Breast epithelium (tissue), 4 donors: ENCODE results near the gene LEKR1. TPM values are rescaled to one million over a fixed set of nuclear protein-coding genes. Genes with fewer than 3 reads are reported as not detected.
"Not testable (repeated sequence)": the region's sequence is repeated elsewhere in the genome, so short reads cannot be mapped to it uniquely, and the experiment has no call there.

Source experiments
- DNase-seq, 2 donors: peaks; one replicate each; pipeline ENCODE4 v3.0.0-alpha.2; 2019; ENCODE audit warnings: low spot score in 2 of 2
- H3K27ac ChIP-seq, 2 donors: fragments of 200-600 bp; sonication (generic) in 1 of 2; one replicate each; pipeline ENCODE4 v1.5.1; 2016 to 2019; ENCODE audit warnings: mild to moderate bottlenecking in 1 of 2
- H3K27me3 ChIP-seq, 2 donors: fragments of 200-600 bp; sonication (generic) in 1 of 2; one replicate each; pipeline versions ENCODE4 v1.5.1 to v1.6.0; 2017 to 2019; ENCODE audit warnings: control low read depth in 1 of 2, mild to moderate bottlenecking in 1 of 2
- H3K36me3 ChIP-seq: fragments of 200-600 bp; one replicate; pipeline ENCODE4 v1.5.1; 2019
- H3K4me1 ChIP-seq, 2 donors: fragments of 200-600 bp; sonication (generic); one replicate each; pipeline ENCODE4 v1.5.1; 2016 to 2019; ENCODE audit warnings: control low read depth in 1 of 2
- H3K4me3 ChIP-seq, 3 donors: fragments of 200-600 bp; sonication (generic); 1 replicate in 2 of 3; 2 replicates in 1 of 3; pipeline ENCODE4 v1.5.1; 2016 to 2019; ENCODE audit warnings: mild to moderate bottlenecking in 3 of 3, moderate library complexity in 2 of 3
- H3K9me3 ChIP-seq, 2 donors: fragments of 200-600 bp; sonication (generic) in 1 of 2; one replicate each; pipeline ENCODE4 v1.5.1; 2016 to 2019; ENCODE audit warnings: control low read depth in 1 of 2
- CTCF ChIP-seq, 3 donors: fragments of 450-650 bp; IDR thresholded peaks; one replicate each; pipeline ENCODE4 v1.5.1; 2016 to 2017; ENCODE audit warnings: antibody characterized with exemption in 3 of 3, mild to moderate bottlenecking in 3 of 3, moderate library complexity in 3 of 3
- POLR2A ChIP-seq: fragments of 450-650 bp; IDR thresholded peaks from one replicate; pipeline ENCODE4 v1.6.1; 2016; ENCODE audit warnings: antibody characterized with exemption, mild to moderate bottlenecking, moderate library complexity
- POLR2AphosphoS5 ChIP-seq, 3 donors: sonication (generic); formaldehyde crosslinking; IDR thresholded peaks; one replicate each; pipeline ENCODE4 v1.6.1; 2017; ENCODE audit warnings: antibody characterized with exemption in 3 of 3
- intact Hi-C: fragments of 100-400 bp; cut with DNase I; formaldehyde crosslinking; loops from one replicate; pipeline ENCODE4 v1.15.1; 2023; ENCODE audit warnings: low total_unique reads
- total RNA-seq, 3 donors: library from RNA; depleted of rRNA; stranded (reverse); fragments of >200 nt; gene quantifications; one replicate each; pipeline ENCODE4 v1.1.0, GENCODE V29; 2016

The LEKR1 gene
- total RNA-seq, 3 donors from 2014 or later: 1.6 to 8.0 (median 2.3) TPM

- peak overlapping the region in 1 of 2 donors; percentile 24 for H3K27ac ChIP-seq
- no peaks in the 10 kb centered on the region for H3K4me1 ChIP-seq
- DNase-seq: no peak
- intact Hi-C loops: no loop called here
- no peak overlapping the region for H3K4me3 ChIP-seq
- H3K9me3 ChIP-seq: no peaks in the 10 kb centered on the region
- no peaks in the 10 kb centered on the region for H3K36me3 ChIP-seq
- no peaks in the 10 kb centered on the region for H3K27me3 ChIP-seq
- TF ChIP-seq CTCF (IDR thresholded peaks at IDR 0.05) (no peak), POLR2A (no peak), POLR2AphosphoS5 (IDR thresholded peaks at IDR 0.05) (no peak)
Observed at GRCh38 chr3:156892701-156893100, 66.5 kb downstream of the LEKR1 start.

DNA sequence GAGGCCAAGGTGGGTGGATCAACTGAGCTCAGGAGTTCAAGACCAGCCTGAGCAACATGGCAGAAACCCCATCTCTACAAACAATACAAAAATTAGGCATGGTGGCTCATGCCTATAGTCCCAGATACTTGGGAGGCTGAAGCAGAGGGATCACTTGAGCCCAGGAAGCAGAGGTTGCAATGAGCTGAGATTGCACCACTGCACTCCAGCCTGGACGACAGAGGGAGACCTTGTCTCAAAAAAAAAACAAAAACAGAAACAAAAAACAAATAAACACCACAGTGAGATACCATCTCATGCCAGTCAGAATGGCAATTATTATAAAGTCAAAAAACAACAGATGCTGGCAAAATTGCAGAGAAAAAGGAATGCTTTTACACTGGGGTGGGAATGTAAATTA lies 69.2 kb downstream of the LEKR1 start:
- H3K36me3 ChIP-seq, H3K27me3 ChIP-seq, H3K4me3 ChIP-seq, DNase-seq, H3K4me1 ChIP-seq, H3K9me3 ChIP-seq, H3K27ac ChIP-seq, intact Hi-C loops: not testable (repeated sequence)

GRCh38 chr3:156897851-156898250 lies 71.7 kb downstream of the LEKR1 start:
- DNase-seq, H3K36me3 ChIP-seq, H3K27me3 ChIP-seq, H3K4me1 ChIP-seq, H3K27ac ChIP-seq, H3K4me3 ChIP-seq, H3K9me3 ChIP-seq, intact Hi-C loops: not testable (repeated sequence)

- no peak for DNase-seq
- no peak overlapping the region for H3K27ac ChIP-seq
- H3K4me1 ChIP-seq: no peaks in the 10 kb centered on the region
- H3K27me3 ChIP-seq: no peaks in the 10 kb centered on the region
- no peaks in the 10 kb centered on the region for H3K9me3 ChIP-seq
- H3K36me3 ChIP-seq: no peaks in the 10 kb centered on the region
- no peak overlapping the region for H3K4me3 ChIP-seq
- no peak for TF ChIP-seq POLR2AphosphoS5 (IDR thresholded peaks at IDR 0.05)
- no peak for TF ChIP-seq POLR2A
- TF ChIP-seq CTCF (IDR thresholded peaks at IDR 0.05): no peak
- intact Hi-C loops: no loop called here
Observed at GRCh38 chr3:156898296-156898880, 72.2 kb downstream of the LEKR1 start.

GRCh38 chr3:156899951-156900350 lies 73.8 kb downstream of the LEKR1 start:
- Histone ChIP-seq H3K36me3 (no peaks in the 10 kb centered on the region), H3K4me1 (no peaks in the 10 kb centered on the region), H3K27me3 (no peaks in the 10 kb centered on the region), H3K9me3 (no peaks in the 10 kb centered on the region), H3K4me3 (no peak overlapping the region), H3K27ac (no peak overlapping the region)
- TF ChIP-seq CTCF (IDR thresholded peaks at IDR 0.05) (no peak), POLR2A (no peak), POLR2AphosphoS5 (IDR thresholded peaks at IDR 0.05) (no peak)
- no peak for DNase-seq
- intact Hi-C loops: no loop called here

GRCh38 chr3:156902916-156903315 lies 76.8 kb downstream of the LEKR1 start:
- Histone ChIP-seq H3K27ac (no peak overlapping the region), H3K4me1 (no peaks in the 10 kb centered on the region)
- TF ChIP-seq POLR2A: no peak
- TF ChIP-seq CTCF (IDR thresholded peaks at IDR 0.05): no peak
- TF ChIP-seq POLR2AphosphoS5 (IDR thresholded peaks at IDR 0.05): no peak

More at GRCh38 chr3:156902916-156903315, 76.8 kb downstream of the LEKR1 start:
- no peak for DNase-seq
- Histone ChIP-seq H3K9me3 (no peaks in the 10 kb centered on the region), H3K4me3 (no peak overlapping the region), H3K36me3 (no peaks in the 10 kb centered on the region), H3K27me3 (no peaks in the 10 kb centered on the region)
- intact Hi-C loops: no loop called here
